K562 (cell line): ENCODE measurements around the gene C1orf116. TPM values are rescaled to one million over a fixed set of nuclear protein-coding genes. Genes with fewer than 3 reads are reported as not detected.

Experiments
- AFF1 ChIP-seq, 2 experiments: fragments of 450-650 bp; IDR thresholded peaks; 2 replicates each; pipeline ENCODE4 v1.6.1; 2018; ENCODE audit warnings: mild to moderate bottlenecking in 2 of 2, low read depth in 1 of 2; ENCODE audit not compliant: partially characterized antibody in 2 of 2
- ATF1 ChIP-seq, 2 experiments: fragments of 450-650 bp in 1 of 2; IDR thresholded peaks; 2 replicates each; pipeline ENCODE4 v1.6.1; 2016; ENCODE audit warnings: missing compliant biosample characterization in 1 of 2, missing genetic modification characterization in 1 of 2
- BRD9 ChIP-seq: fragments of 450-650 bp; IDR thresholded peaks from 2 replicates; pipeline ENCODE4 v1.6.1; 2018; ENCODE audit warnings: low read depth; ENCODE audit not compliant: partially characterized antibody
- C11orf30 ChIP-seq: fragments of 450-650 bp; IDR thresholded peaks from 2 replicates; pipeline ENCODE4 v1.6.1; 2016; ENCODE audit warnings: low read depth, mild to moderate bottlenecking
- CREM ChIP-seq: IDR thresholded peaks from 2 replicates; pipeline ENCODE4 v1.6.1; 2014; ENCODE audit warnings: antibody characterized with exemption, low read depth
- E2F5 ChIP-seq: sonication (generic); formaldehyde crosslinking; IDR thresholded peaks from 2 replicates; pipeline ENCODE4 v1.8.0; 2022; ENCODE audit warnings: mild to moderate bottlenecking, missing genetic modification reagents
- FOXP4 ChIP-seq: sonication (generic); formaldehyde crosslinking; IDR thresholded peaks from 2 replicates; pipeline ENCODE4 v1.8.0; 2022; ENCODE audit warnings: mild to moderate bottlenecking, missing genetic modification reagents, borderline replicate concordance
- GATAD2A ChIP-seq: fragments of 450-650 bp; IDR thresholded peaks from 2 replicates; pipeline ENCODE4 v1.6.1; 2017
- NCOR1 ChIP-seq: fragments of 450-650 bp; IDR thresholded peaks from 2 replicates; pipeline ENCODE4 v1.6.1; 2016; ENCODE audit warnings: mild to moderate bottlenecking, moderate library complexity
- PBX2 ChIP-seq, 2 experiments: IDR thresholded peaks in 1 of 2; conservative IDR thresholded peaks in 1 of 2; 2 replicates each; pipeline ENCODE4 v1.6.1; 2016; ENCODE audit warnings: low read depth in 2 of 2, mild to moderate bottlenecking in 1 of 2, missing compliant biosample characterization in 1 of 2, missing genetic modification characterization in 1 of 2, moderate library complexity in 1 of 2
- RAD51 ChIP-seq: fragments of 450-650 bp; IDR thresholded peaks from 2 replicates; pipeline ENCODE4 v1.7.1; 2016; ENCODE audit warnings: low read depth, mild to moderate bottlenecking, borderline replicate concordance
- TAF7 ChIP-seq: fragments of 450-650 bp; IDR thresholded peaks from 2 replicates; pipeline ENCODE4 v1.6.1; 2016; ENCODE audit warnings: missing genetic modification characterization, missing compliant biosample characterization
- TEAD1 ChIP-seq, 2 experiments: fragments of 450-650 bp in 1 of 2; sonication (generic) in 1 of 2; formaldehyde crosslinking; IDR thresholded peaks; 2 replicates each; pipeline versions ENCODE4 v1.4.0 to v1.8.0; 2020 to 2022; ENCODE audit warnings: mild to moderate bottlenecking in 2 of 2, missing genetic modification reagents in 1 of 2
- WHSC1 ChIP-seq: IDR thresholded peaks from one replicate; pipeline ENCODE4 v1.6.1; 2012; ENCODE audit warnings: low read length, control low read depth, inconsistent platforms
- YBX1 ChIP-seq: fragments of 450-650 bp; IDR thresholded peaks from 2 replicates; pipeline ENCODE4 v1.7.1; 2016; ENCODE audit warnings: mild to moderate bottlenecking
- ZNF277 ChIP-seq: fragments of 250-450 bp; sonication (Bioruptor Pico); IDR thresholded peaks from 2 replicates; pipeline ENCODE4 v1.8.0; 2022; ENCODE audit warnings: inconsistent platforms, mild to moderate bottlenecking, moderate library complexity, borderline replicate concordance
- polyA plus RNA-seq, 8 experiments: library from polyadenylated mRNA; depleted of rRNA in 4 of 8; stranded (reverse) in 5 of 8; unstranded in 3 of 8; fragments of >200 nt; fragmentation: Nextera tagmentation in 2 of 8; fragmentation: Illumina TruSeq in 1 of 8; extraction: Ambion mirVana in 2 of 8; extraction: Trizol in 1 of 8; gene quantifications; 2 replicates each; pipeline versions ENCODE4 v1.2.1 to v1.2.3, GENCODE V29; 2011 to 2014; ENCODE audit warnings: inconsistent platforms in 1 of 8, missing spikeins in 1 of 8
- total RNA-seq, 7 experiments: library from RNA; depleted of rRNA in 6 of 7; stranded (reverse); fragments of >200 nt in 6 of 7; fragmentation: Illumina TruSeq in 2 of 7; extraction: Trizol in 2 of 7; gene quantifications; 2 replicates each; pipeline versions ENCODE4 v1.2.1 to v1.2.3, GENCODE V29; 2011 to 2021; ENCODE audit warnings: low replicate concordance in 1 of 7

C1orf116 gene
- total and polyA plus RNA-seq, 9 of the 15 experiments (the other 6 are each of a cell fraction or from before 2014, with no cell fraction given) = 0.62 to 3.0 (median 0.95) TPM

GRCh38 chr1:207021139-207021861 is 11.3 kb downstream of the C1orf116 start (continued):
- TF ChIP-seq AFF1 (IDR thresholded peaks at IDR 0.05; ENCODE audit: low read depth in 1 of 2, partially characterized antibody in 2 of 2) = peak in 1 of 2 experiments; percentile 67
- TF ChIP-seq ATF1 (CRISPR knock-in tag; IDR thresholded peaks at IDR 0.05) = no peak
- peak; percentile 69 for TF ChIP-seq ATF1 (tag; IDR thresholded peaks at IDR 0.05)
- no peak for TF ChIP-seq PBX2 (CRISPR knock-in tag; IDR thresholded peaks at IDR 0.05; ENCODE audit: low read depth)
- peak; percentile 94 for TF ChIP-seq PBX2 (tag; conservative IDR thresholded peaks at IDR 0.05; ENCODE audit: low read depth)
- no peak for TF ChIP-seq TAF7
- TF ChIP-seq RAD51 = no peak
- peak; percentile 82 for TF ChIP-seq CREM
- 0 out of 2 replicates have a peak, but pooled peaks have one; percentile 26 for TF ChIP-seq FOXP4
- TF ChIP-seq YBX1 = no peak
- TF ChIP-seq NCOR1 = peak; percentile 97
- no peak for TF ChIP-seq WHSC1
- TF ChIP-seq E2F5 (CRISPR knock-in tag) = no peak
- peak; percentile 49 to 88; a peak in 3 of 4 replicates for TF ChIP-seq TEAD1 (CRISPR knock-in tag; IDR thresholded peaks at IDR 0.05)
- no peak for TF ChIP-seq ZNF277 (CRISPR knock-in tag)
- TF ChIP-seq C11orf30 = no peak
- peak; percentile 81 for TF ChIP-seq BRD9
- TF ChIP-seq GATAD2A = peak; percentile 89
